HuH-7.5 (cell line): ENCODE data around the gene NAMPT.
"Not testable (repeated sequence)": the region's sequence is repeated elsewhere in the genome, so short reads cannot be mapped to it uniquely, and the experiment has no call there.

ENCODE experiments used
- DNase-seq: peaks from one replicate; pipeline ENCODE4 v3.0.0; 2011; ENCODE audit warnings: low spot score

Gene NAMPT

DNA sequence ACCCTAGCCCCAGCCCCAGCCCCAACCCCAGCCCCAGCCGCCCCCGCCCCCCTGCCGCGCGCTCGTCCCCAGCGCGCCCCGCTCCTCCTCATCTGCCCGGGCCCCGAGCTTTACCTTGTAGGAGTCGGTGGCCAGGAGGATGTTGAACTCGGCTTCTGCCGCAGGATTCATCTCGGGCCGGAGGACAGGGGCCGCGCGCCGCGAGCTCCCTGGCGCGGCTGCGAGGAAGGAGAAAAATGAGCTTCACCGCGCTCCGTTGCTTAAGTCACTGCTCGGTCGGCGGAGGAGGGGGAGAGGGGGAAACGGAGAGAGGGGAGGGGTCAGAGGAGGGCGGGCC is at the start of gene NAMPT:
NAMPT (minus strand) TSS at position 270 of the 337 bp plus-strand sequence; CDS start at position 171, 99 bp downstream.
- no peak for DNase-seq

DNA sequence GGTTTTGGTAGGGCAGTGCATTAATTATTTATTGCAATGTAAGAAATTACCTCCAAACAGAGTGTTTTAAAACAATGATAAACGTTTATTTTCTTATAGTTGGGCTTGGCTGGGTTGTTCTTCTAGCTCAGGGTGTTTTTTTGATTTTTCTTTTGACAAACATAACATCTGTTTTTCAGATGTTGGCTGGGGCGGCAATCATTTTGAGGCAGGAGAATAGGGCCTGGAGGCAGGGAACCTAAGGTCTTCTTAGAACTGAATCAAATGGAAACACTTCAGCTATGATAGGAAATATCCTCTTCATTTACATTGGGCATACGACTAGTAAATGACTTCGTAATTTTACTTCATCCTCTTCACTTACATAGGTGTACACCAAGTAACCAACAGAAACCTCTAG is 47.4 kb upstream of the NAMPT start:
- DNase-seq: no peak

DNA sequence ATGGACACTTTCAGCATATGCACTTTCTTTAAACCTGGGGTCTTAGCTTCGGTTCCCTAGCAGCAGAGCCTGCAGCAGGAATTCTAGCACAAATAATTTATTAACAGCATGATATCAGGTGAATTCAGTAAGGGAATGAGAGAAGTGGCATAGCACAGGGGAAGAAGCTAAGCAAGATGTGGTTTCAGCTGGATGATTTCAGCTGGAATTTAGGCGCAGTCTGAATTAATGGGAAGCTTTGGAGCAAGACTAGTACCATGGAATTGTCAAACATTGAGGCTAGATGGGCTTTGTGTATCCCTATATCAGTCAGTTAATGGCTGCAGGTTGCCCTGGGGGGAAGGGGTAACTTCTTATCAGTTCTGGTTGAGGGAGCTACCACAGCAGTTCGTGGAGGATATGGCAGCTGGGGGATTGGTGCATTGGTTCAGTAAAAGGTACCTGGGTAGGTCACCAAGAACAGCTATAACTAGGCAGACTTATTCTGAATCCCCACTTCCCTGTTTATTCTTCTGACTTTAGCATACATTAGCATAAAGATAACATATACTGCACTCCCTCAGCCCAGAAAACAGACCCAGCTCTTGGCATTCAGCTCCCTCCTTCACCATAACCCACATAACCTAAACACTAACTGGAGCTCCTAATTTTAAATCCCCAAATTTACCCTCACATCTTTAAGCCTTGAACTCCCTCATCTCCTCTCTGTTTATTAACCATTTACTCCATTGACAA is 46.8 kb upstream of the NAMPT start:
- no peak for DNase-seq

DNA sequence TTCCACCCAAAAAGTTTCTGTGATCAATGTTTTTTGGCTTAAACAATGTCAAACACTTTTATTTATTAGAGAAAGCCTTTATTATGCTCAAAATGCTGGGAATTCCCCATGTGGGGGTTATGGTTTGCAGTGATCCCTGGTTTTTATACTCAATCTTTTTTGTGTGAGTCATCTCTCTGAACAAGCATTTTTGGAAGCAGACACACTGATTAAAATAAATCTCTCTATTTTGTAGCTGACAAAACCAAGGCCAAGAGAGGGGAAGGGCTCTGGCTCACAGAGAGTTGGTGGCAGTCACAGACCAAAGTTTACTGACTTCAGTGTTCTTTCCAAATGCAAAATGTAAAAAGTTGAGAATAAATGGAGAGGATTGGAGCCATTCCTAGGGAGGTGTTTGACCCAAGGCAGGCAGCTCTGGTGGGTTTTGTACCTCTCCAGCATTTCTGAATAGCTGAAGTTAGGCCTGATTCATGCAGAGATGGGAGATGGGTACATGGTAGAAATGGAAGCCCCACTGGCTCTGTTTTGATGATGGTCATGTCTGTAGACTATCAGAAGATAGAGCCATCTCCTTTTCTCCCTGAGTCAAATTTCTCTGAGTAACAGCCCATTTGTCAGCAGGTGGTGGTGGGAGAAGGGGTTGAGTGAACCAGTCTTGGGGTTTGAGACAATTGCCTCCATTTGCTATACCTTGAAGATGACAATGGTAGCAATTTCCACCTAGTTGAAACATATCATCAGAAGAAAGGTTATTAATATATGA is 45.4 kb upstream of the NAMPT start:
- no peak for DNase-seq

DNA sequence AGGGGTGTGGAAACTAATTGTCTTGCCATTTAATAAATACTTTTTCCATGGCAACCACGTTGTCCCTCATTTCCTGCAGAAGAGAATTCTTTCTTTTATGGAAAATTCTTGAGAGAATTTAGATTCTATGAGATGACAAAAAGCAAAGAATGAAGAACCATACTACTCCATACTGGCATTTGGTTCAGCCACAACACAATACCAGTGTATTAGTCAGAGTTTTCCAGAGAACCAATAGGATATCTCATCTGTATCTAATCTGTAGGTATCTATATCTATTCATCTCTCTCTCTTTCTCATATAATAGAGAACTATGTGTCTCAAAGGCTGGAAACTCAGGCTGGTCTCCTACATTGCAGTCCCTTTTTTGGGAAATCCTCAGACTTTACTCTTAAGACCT is 44.6 kb upstream of the NAMPT start:
- DNase-seq: no peak

DNA sequence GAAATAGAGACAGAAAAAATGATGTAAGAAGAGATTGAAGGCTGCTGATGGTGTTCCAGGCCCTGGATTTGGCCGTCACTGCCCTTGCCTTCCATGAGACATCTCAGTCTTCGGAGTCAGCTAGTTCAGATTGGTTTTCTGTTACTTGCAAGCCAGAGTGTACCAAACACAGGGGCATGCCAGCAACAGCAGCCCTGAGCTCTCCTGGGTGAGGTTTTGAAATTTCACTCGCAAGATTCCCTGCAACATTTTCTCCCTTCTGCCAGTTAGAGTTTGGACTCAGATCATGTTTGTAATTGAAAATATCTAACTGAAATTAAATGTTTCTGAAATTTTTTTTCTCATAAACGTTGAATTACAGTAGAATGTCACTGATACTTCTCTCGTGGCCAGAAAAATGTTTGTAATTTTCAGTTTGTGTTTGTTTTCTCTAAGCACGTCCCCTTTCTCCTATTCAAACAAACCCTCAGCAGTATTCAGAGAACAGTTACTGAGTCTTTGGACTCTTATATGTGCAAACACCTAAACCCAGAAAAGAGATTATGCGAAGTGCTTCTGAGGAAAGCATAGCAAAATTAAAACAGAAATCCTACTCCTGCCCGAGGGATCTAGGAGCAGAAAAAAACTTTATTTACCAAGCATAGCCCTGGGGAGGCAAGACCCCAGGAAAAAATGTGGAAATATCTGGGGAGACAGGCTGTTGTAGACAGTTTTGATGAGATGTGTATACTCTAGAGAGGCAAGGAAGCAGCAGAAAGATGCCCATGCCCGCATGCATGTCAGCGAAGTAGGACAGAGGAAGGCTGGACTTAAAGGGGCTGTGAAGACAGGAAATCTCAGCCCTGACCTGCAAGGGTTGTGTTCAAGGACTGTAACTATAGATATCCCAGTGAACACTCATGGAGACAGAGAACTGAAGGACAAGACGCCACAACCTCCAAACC is 43.0 kb upstream of the NAMPT start:
- no peak for DNase-seq

DNA sequence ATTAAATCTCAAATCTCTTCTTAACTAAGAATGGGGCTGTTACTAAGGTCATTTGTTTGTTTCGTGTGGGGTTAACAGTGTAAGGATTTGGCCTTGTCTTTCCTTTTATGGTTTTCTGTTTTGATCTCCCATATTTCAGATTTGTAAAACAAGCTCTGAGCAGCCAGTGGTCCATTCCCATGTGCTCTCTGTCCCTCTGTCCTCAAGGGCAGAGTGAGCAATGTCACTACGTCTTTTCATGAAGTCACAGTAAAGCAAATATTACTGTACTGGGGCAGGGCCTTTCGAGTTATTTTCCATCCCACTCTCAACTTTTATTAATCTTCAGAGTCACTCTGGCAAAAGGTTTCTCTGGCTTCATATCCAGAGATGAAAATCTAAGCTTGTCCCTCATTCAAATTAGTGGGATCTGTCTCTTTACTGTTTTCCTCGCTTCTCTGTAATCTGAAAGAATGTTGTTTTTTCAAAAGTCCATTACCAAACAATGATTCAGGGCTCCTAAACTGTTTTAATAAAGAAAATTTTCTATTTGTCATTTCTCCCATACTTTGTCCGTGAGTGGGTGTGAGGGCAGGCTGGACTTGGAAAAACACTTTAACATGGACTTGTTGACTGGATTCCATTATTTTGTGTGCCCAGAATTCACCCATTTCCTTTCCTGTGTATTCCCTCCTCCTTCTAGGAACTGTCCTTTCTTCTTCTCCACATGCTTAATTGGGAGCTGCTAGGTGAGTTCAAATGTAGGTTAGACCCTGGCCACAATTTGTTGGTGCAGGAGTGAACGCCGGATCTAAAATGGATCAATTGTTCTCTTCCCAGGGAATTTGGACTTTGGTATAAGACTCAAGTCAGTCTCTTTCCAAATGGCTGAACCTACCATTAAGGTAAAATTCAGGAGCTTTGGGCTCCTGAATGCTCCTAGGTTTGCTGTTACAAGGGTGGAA is 42.1 kb upstream of the NAMPT start:
- DNase-seq: no peak

DNA sequence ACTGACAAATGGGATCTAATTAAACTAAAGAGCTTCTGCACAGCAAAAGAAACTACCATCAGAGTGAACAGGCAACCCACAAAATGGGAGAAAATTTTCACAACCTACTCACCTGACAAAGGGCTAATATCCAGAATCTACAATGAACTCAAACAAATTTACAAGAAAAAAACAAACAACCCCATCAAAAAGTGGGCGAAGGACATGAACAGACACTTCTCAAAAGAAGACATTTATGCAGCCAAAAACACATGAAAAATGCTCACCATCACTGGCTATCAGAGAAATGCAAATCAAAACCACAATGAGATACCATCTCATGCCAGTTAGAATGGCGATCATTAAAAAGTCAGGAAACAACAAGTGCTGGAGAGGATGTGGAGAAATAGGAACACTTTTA is 39.7 kb upstream of the NAMPT start:
- not testable (repeated sequence) for DNase-seq

DNA sequence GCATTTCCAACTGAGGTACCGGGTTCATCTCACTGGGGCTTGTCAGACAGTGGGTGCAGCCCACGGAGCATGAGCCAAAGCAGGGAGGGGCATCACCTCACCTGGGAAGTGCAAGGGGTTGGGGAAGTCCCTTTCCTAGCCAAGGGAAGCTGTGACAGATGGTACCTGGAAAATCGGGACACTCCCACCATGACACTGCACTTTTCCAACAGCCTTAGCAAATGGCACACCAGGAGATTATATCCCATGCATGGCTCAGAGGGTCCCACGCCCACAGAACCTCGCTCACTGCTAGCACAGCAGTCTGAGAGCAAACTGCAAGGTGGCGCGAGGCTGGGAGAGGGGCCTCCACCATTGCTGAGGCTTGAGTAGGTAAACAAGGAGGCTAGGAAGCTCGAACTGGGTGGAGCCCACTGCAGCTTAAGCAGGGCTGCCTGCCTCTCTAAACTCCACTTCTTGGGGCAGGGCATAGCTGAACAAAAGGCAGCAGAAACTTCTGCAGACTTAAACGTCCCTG is 35.5 kb upstream of the NAMPT start:
- DNase-seq: not testable (repeated sequence)

DNA sequence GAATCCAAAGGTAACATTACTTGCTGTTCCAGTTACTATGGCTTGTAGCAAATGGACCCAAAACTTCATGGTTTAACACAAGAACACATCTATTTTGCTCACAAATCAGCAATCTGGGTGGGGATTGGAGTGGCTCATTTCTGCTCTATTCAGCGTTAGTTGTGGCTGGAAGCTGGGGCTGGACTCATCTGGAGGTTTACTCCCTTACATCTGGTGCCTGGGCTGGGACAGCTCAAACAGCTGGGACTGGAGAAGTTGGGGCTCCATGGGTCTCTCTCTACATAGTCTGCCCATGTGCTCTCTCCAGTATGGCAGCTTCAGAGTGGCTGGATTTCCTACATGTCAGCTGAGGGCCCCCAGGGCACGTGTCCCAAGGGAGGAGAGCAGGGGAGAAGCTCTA is 33.7 kb upstream of the NAMPT start:
- no peak for DNase-seq

DNA sequence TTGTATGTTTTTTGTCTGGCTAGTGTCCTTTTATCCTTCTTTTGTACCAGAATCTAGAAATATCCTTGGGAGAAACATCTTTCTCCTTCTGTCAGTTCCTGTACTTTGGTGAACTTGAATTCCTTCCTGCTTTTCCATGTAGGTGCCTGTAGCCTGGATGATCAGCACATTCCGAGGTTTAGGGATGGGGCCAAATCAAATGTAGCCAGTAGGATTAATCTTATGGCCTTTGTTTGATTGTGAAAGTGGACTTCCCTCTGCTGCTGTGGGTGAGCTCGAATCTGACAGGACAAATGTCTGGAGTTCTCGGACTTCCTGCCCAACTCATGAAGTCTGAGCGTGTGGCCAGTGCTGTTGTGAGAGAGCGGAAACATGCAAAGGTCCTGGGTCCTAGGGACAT is 33.2 kb upstream of the NAMPT start:
- DNase-seq: no peak

DNA sequence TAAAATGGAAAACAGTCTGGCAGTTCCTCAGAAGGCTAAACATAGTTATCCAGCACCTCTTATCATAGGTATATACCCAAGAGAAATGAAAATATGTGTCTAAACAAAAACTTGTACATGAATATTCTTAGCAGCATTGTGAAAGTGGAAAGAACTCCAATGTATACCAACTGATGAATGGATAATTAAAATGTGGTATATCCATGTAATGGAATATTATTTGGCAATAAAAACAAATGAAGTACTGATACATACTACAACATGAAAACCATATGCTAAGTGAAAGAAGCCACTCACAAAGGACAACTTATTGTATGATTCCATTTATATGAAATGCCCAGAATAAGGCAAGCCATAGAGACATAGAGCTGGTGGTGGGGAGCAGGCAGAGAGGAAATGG is 32.2 kb upstream of the NAMPT start:
- DNase-seq: no peak

DNA sequence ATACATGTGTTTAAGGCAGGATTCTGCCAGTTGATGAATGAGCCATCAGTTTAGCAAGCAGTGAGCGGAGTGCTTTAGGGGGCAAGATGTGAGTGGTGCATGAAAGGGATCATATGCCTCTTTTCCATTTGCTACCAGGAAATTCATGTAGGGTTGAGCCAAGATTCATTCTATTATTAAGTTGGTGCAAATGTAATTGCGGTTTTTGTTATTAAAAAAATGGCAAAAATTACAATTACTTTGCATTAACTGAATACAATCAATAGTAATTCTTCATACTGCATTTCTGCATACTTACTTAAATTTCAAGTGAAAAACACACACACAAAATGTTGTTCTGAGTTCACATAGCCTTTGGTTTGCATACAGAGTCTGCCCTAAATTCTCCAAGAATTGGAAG is 30.1 kb upstream of the NAMPT start:
- no peak for DNase-seq

DNA sequence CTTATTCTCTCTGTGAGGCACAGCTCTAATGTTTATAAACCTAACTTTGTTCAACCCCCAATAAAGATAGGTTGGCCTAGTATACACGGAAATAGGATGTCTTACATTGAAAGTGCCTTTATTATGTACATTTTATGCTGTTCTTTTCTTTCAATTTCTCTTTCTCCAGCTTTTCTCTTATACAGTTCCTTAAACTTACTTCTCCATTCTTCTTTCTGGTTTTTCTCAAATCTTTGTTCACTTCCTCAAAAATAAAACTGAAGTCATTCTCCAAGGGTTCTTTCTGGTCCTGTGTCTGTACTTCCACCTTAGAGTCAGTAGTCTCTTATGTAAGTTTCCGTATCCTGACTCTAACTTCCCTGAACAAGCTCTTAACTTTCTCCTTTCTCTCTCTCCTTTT is 29.2 kb upstream of the NAMPT start:
- no peak for DNase-seq

DNA sequence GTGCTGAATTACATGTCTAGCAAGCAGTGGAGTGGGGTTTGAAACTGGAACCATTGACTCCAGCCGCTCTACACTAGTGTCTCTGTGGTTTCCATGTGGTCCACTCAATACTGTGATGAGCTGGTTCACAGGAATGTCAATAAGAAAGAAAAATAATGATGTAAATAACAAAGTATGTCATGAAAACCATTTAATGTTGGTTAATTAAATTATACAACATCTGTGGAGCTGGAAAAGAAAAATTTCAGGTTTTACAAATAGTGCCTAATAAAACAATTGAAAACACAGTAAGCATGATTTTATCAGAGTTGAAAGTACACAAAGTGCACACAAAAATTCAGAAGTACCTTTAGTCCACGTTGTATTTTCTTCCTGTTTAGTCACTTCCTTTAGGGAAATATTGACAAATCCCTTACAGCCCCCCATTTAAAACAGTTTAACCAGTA is 28.7 kb upstream of the NAMPT start:
- DNase-seq: no peak

DNA sequence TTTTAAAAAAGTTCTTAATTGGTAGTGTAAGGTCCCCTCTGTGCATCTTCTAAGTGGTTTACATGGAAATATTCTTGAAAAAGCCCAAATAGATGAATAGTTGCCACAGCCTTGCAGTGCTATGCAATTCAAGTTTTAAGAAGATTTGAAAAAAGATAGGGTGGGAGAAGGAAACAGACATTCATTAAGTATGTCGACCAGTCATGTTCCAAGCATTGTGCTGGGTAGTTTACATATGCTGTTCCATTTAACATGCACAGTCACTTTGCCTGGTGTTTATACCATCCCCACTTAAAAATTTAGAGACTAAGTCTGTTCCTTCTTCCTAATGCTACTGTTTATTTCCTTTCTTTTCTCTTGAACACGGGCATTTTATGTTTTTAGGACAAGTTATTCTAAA is 28.1 kb upstream of the NAMPT start:
- DNase-seq: no peak

DNA sequence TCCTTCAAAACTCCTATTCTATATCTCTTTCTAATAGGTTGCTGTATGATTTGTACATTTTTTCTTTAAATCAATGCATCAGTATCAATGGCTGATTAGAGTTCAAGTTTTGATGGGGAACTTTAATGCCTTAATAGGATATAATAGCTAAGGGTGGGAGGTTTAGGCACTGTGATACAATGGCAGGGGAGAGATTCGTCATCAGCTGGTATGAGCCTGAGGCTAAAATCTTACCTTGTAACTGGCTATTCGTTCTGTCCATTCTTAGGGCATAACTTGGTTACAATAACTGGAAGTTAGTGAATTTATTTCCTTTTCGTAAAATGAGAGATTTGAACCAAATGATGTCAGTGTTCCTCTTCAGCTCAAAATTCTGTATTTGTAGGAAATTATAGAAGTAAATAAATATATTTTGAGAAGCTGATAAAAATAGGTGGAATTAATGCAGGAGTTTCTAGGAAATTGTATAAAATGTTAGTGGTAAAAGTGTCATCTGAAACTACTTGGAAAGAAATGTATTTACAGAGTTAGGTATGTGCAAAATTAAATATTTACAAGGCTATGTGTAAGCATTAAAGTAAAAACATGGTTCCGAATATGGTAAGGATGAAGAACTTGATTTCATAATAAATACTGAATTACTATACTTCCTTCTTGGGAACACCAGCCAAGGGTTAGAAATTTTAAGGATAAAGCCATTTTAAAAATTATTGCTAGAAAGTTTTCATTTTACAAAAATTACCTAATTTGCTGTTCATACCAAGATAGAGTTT is 27.5 kb upstream of the NAMPT start:
- no peak for DNase-seq

DNA sequence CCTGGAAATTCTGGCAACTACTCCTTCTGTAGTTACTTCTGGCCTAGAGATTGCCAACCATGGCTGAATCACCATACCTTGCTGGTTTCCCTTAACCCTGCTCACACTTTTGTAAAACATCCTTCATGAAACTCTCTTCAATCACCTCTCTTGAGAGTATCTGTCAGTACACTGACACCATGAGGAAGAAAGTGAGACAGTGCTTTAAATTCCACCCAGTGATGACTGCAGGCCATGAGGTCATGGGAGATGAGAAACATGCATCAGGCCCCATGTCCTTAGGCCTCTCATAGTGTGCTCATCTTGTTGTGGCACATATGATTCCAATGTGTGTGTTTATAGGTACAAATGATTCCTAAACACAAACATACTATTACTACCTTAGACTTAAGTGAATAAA is 24.6 kb upstream of the NAMPT start:
- no peak for DNase-seq

DNA sequence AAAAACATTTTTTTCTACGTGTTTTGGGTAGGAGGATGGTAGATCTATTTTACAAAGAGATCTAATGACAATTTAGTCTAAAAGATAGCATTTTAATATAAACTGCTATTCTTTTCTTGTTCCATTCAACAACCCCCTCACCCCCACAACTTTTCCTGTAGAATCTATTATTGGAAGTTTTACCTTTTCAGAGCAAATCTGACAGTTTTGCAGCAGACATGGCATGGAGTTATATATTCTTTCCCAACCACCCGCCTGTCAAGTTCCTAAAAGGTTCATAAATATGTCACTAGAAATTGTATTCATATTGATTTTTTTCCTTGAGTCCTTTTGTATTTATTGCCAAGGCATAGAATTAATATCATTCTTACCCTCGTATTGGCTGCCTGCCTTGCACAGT is 21.5 kb upstream of the NAMPT start:
- no peak for DNase-seq

DNA sequence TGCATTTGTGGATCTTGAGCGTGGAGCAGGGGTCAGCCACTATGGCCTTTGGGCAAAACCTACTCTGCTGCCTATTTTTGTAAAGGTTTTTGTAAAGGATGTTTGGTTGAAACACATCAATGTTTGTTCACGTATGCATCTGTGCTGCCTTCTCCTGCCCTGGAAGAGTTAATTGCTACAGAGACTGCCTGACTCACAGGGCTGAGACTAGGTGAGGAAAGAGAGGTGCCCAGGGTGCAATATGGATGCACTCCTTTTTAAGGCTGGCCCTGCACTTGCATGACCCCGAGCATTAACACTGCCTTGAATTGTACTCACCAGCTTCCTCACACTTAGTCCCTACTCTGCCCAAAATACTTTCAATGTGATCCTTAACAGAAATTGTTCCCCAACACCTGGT is 20.9 kb upstream of the NAMPT start:
- no peak for DNase-seq

DNA sequence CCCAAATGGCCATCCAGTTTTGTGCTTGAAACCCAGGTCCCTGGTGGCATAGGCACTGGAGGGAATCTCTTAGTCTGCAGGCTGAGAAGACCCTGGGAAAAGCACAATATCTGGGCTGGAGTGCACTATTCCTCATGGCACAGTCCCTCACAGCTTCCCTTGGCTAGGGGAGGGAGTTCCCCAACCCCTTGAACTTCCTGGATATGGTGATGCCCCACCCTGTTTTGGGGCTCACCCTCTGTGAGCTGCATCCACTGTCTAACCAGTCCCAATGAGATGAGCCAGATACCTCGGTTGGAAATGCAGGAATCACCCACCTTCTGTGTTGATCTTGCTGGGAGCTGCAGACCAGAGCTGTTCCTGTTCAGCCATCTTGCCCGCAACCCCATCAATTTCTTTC is 19.8 kb upstream of the NAMPT start:
- DNase-seq: no peak
